Activated CD4-positive, alpha-beta memory T cell treated with anti-CD3 and anti-CD28 coated beads, Interleukin-2, amount 10 ng/mL, durations not matched to agents 7 days and 5 days (primary cell): ENCODE measurements around the gene PUS3. TPM values are rescaled to one million over a fixed set of nuclear protein-coding genes. Genes with fewer than 3 reads are reported as not detected.
"Not testable (repeated sequence)": the region's sequence is repeated elsewhere in the genome, so short reads cannot be mapped to it uniquely, and the experiment has no call there.

ENCODE experiments used
- CTCF ChIA-PET: fragments of 350-600 bp; sonication (Branson Sonifier 250); formaldehyde crosslinking; loops from one replicate; lab custom pipeline; 2021; ENCODE audit warnings: antibody characterized with exemption, inconsistent platforms; lab: Charles Lee
- POLR2A ChIA-PET: fragments of 350-600 bp; sonication (Branson Sonifier 250); formaldehyde crosslinking; loops from one replicate; lab custom pipeline; 2021; ENCODE audit warnings: antibody characterized with exemption; lab: Charles Lee
- DNase-seq: peaks from one replicate; pipeline ENCODE4 v3.0.0-alpha.2; 2020
- H3K27ac Mint-ChIP-seq: one replicate; pipeline ENCODE4 v1.8.0; 2021; ENCODE audit warnings: mild to moderate bottlenecking, mixed read lengths
- H3K27me3 Mint-ChIP-seq: one replicate; pipeline ENCODE4 v1.8.0; 2021; ENCODE audit warnings: mixed read lengths
- H3K36me3 Mint-ChIP-seq: one replicate; pipeline ENCODE4 v1.8.0; 2021; ENCODE audit warnings: low read depth, mixed read lengths
- H3K4me1 Mint-ChIP-seq: one replicate; pipeline ENCODE4 v1.8.0; 2021; ENCODE audit warnings: mixed read lengths
- H3K4me3 Mint-ChIP-seq: one replicate; pipeline ENCODE4 v1.8.0; 2021; ENCODE audit warnings: mild to moderate bottlenecking, mixed read lengths
- H3K9me3 Mint-ChIP-seq: one replicate; pipeline ENCODE4 v1.8.0; 2021; ENCODE audit warnings: mixed read lengths
- total RNA-seq, 2 experiments: library from RNA; stranded (reverse); gene quantifications; one replicate each; pipeline ENCODE4 v1.2.3, GENCODE V29; 2021

PUS3 gene
- total RNA-seq, 2 experiments from 2014 or later, result 7.8 to 11.5 TPM

- H3K9me3 Mint-ChIP-seq, result no peaks in the 10 kb centered on the region
- ChIA-PET CTCF (no interaction called here), POLR2A (no interaction called here)
- DNase-seq, result no peak
- H3K36me3 Mint-ChIP-seq, result peaks cover 2% of the 10 kb centered on the region
- H3K27ac Mint-ChIP-seq, result no peak overlapping the region
- H3K4me3 Mint-ChIP-seq, result no peak overlapping the region
- H3K4me1 Mint-ChIP-seq, result no peaks in the 10 kb centered on the region
- H3K27me3 Mint-ChIP-seq, result no peaks in the 10 kb centered on the region
Measured at GRCh38 chr11:125869521-125869920, 33.5 kb downstream of the PUS3 start.

DNA sequence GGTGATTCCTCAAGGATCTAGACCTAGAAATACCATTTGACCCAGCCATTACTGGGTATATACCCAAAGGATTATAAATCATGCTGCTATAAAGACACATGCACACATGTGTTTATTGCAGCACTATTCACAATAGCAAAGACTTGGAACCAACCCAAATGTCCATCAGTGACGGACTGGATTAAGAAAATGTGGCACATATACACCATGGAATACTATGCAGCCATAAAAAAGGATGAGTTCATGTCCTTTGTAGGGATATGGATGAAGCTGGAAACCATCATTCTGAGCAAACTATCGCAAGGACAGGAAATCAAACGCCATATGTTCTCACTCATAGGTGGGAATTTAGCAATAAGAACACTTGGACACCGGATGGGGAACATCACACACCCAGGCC, 37.7 kb downstream of the PUS3 start:
- H3K27me3 Mint-ChIP-seq, POLR2A ChIA-PET, DNase-seq, H3K4me1 Mint-ChIP-seq, H3K9me3 Mint-ChIP-seq, H3K36me3 Mint-ChIP-seq, H3K4me3 Mint-ChIP-seq, H3K27ac Mint-ChIP-seq, CTCF ChIA-PET: not testable (repeated sequence)

DNA sequence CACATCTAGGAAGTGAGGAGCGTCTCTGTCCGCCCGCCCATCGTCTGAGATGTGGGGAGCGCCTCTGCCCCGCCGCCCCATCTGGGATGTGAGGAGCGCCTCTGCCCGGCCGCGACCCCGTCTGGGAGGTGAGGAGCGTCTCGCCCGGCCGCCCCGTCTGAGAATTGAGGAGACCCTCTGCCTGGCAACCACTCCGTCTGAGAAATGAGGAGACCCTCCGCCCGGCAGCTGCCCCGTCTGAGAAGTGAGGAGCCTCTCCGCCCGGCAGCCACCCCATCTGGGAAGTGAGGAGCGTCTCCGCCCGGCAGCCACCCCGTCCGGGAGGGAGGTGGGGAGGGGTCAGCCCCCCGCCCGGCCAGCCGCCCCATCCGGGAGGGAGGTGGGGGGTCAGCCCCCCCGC, 40.2 kb downstream of the PUS3 start:
- H3K4me1 Mint-ChIP-seq, H3K4me3 Mint-ChIP-seq, H3K9me3 Mint-ChIP-seq, H3K27me3 Mint-ChIP-seq, POLR2A ChIA-PET, CTCF ChIA-PET, DNase-seq, H3K27ac Mint-ChIP-seq, H3K36me3 Mint-ChIP-seq: not testable (repeated sequence)

GRCh38 chr11:125857670-125858069, 45.3 kb downstream of the PUS3 start:
- H3K9me3 Mint-ChIP-seq, H3K4me3 Mint-ChIP-seq, H3K4me1 Mint-ChIP-seq, CTCF ChIA-PET, H3K27ac Mint-ChIP-seq, POLR2A ChIA-PET, H3K27me3 Mint-ChIP-seq, H3K36me3 Mint-ChIP-seq, DNase-seq: not testable (repeated sequence)

DNA sequence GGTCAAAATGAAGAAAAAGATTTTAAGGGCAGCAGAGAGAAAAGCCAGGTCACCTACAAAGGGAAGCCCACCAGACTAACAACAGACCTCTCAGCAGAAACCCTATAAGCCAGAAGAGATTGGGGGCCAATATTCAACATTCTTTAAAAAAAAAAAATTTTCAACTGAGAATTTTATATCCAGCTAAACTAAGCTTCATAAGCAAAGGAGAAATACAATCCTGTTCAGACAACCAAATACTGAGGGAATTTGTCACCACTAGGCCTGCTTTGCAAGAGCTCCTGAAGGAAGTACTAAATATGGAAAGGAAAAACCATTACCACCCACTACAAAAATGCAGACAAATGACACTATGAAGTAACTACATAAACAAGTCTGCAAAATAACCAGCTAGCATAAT, 56.8 kb downstream of the PUS3 start:
- H3K36me3 Mint-ChIP-seq, result peaks cover 5% of the 10 kb centered on the region
- H3K4me1 Mint-ChIP-seq, result no peaks in the 10 kb centered on the region
- peaks cover 16% of the 10 kb centered on the region for H3K9me3 Mint-ChIP-seq
- peaks cover 4% of the 10 kb centered on the region for H3K27me3 Mint-ChIP-seq
- no peak for DNase-seq
- no peak overlapping the region for H3K4me3 Mint-ChIP-seq
- POLR2A ChIA-PET, result no interaction called here
- no peak overlapping the region for H3K27ac Mint-ChIP-seq
- CTCF ChIA-PET, result no interaction called here

Other genes starting within 250 kb of the PUS3 start
- gene ACRV1, start 222.4 kb downstream of the PUS3 start, total RNA-seq, result not detected
- gene PATE1, start 156.9 kb downstream of the PUS3 start, total RNA-seq, result not detected
- gene PATE2, start 124.4 kb downstream of the PUS3 start, total RNA-seq, result not detected
- not detected for gene PATE3, start 115.1 kb downstream of the PUS3 start, total RNA-seq
- not detected for gene PATE4, start 69.9 kb downstream of the PUS3 start, total RNA-seq
- 10 to 100 TPM; 14.0 to 15.5 TPM for gene HYLS1, start 15.5 kb downstream of the PUS3 start, total RNA-seq
- gene DDX25, start 1.3 kb upstream of the PUS3 start, total RNA-seq, result not detected
- not detected for gene VSIG10L2, start 42.8 kb upstream of the PUS3 start, total RNA-seq
- 1 to 10 TPM; 1.7 to 1.8 TPM for gene CDON, start 159.7 kb upstream of the PUS3 start, total RNA-seq